Stimulated activated CD8-positive, alpha-beta memory T cell treated with anti-CD3 and anti-CD28 coated beads, Interleukin-15, amount 100 ng/mL, for 4 hours (primary cell): Measurements from ENCODE around the gene LRRN2.
"Not testable (repeated sequence)": the region's sequence is repeated elsewhere in the genome, so short reads cannot be mapped to it uniquely, and the experiment has no call there.

Experiments
- DNase-seq, 2 donors: peaks; one replicate each; pipeline ENCODE4 v3.0.0-alpha.2; 2020; ENCODE audit warnings: low read depth in 2 of 2

The LRRN2 gene

GRCh38 chr1:204685236-204686006, at the start of gene LRRN2:
TSS of gene LRRN2 (minus strand) at chr1:204685738. CDS start at chr1:204619992, 65,746 bp downstream.
- DNase-seq = no peak

GRCh38 chr1:204735042-204735441, 49.5 kb upstream of the LRRN2 start:
- DNase-seq = no peak

GRCh38 chr1:204733869-204734596, 48.5 kb upstream of the LRRN2 start:
- DNase-seq = no peak

- no peak for DNase-seq
Measured at GRCh38 chr1:204733289-204733688, 47.8 kb upstream of the LRRN2 start.

GRCh38 chr1:204731985-204732575, 46.5 kb upstream of the LRRN2 start:
- no peak for DNase-seq

GRCh38 chr1:204731509-204731908, 46.0 kb upstream of the LRRN2 start:
- no peak for DNase-seq

GRCh38 chr1:204730826-204731459, 45.4 kb upstream of the LRRN2 start:
- DNase-seq = no peak

GRCh38 chr1:204729516-204729915, 44.0 kb upstream of the LRRN2 start:
- no peak for DNase-seq

- no peak for DNase-seq
Measured at GRCh38 chr1:204728456-204728855, 42.9 kb upstream of the LRRN2 start.

- no peak for DNase-seq
Measured at GRCh38 chr1:204728045-204728444, 42.5 kb upstream of the LRRN2 start.

- not testable (repeated sequence) for DNase-seq
Measured at GRCh38 chr1:204727438-204727837, 41.9 kb upstream of the LRRN2 start.

GRCh38 chr1:204726478-204726877, 40.9 kb upstream of the LRRN2 start:
- no peak for DNase-seq

- DNase-seq = no peak
Measured at GRCh38 chr1:204725821-204726448, 40.4 kb upstream of the LRRN2 start.

- no peak for DNase-seq
Measured at GRCh38 chr1:204723131-204723787, 37.7 kb upstream of the LRRN2 start.

GRCh38 chr1:204721373-204722055, 36.0 kb upstream of the LRRN2 start:
- DNase-seq = no peak

- no peak for DNase-seq
Measured at GRCh38 chr1:204716660-204717059, 31.1 kb upstream of the LRRN2 start.

GRCh38 chr1:204714861-204715511, 29.4 kb upstream of the LRRN2 start:
- DNase-seq = no peak

GRCh38 chr1:204714194-204714860, 28.8 kb upstream of the LRRN2 start:
- DNase-seq = no peak

GRCh38 chr1:204713541-204713940, 28.0 kb upstream of the LRRN2 start:
- no peak for DNase-seq
